GM21423 (cell line): Measurements from ENCODE around the gene UBP1.
"Not testable (repeated sequence)": the region's sequence is repeated elsewhere in the genome, so short reads cannot be mapped to it uniquely, and the experiment has no call there.

ENCODE experiments used
- ATAC-seq: cut with Tn5 transposase; IDR thresholded peaks from one replicate; pipeline ENCODE4 v1.9.1; 2021; ENCODE audit warnings: mild to moderate bottlenecking, moderate library complexity; ENCODE audit not compliant: unreplicated experiment

Gene UBP1, protein sequence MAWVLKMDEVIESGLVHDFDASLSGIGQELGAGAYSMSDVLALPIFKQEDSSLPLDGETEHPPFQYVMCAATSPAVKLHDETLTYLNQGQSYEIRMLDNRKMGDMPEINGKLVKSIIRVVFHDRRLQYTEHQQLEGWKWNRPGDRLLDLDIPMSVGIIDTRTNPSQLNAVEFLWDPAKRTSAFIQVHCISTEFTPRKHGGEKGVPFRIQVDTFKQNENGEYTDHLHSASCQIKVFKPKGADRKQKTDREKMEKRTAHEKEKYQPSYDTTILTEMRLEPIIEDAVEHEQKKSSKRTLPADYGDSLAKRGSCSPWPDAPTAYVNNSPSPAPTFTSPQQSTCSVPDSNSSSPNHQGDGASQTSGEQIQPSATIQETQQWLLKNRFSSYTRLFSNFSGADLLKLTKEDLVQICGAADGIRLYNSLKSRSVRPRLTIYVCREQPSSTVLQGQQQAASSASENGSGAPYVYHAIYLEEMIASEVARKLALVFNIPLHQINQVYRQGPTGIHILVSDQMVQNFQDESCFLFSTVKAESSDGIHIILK

DNA sequence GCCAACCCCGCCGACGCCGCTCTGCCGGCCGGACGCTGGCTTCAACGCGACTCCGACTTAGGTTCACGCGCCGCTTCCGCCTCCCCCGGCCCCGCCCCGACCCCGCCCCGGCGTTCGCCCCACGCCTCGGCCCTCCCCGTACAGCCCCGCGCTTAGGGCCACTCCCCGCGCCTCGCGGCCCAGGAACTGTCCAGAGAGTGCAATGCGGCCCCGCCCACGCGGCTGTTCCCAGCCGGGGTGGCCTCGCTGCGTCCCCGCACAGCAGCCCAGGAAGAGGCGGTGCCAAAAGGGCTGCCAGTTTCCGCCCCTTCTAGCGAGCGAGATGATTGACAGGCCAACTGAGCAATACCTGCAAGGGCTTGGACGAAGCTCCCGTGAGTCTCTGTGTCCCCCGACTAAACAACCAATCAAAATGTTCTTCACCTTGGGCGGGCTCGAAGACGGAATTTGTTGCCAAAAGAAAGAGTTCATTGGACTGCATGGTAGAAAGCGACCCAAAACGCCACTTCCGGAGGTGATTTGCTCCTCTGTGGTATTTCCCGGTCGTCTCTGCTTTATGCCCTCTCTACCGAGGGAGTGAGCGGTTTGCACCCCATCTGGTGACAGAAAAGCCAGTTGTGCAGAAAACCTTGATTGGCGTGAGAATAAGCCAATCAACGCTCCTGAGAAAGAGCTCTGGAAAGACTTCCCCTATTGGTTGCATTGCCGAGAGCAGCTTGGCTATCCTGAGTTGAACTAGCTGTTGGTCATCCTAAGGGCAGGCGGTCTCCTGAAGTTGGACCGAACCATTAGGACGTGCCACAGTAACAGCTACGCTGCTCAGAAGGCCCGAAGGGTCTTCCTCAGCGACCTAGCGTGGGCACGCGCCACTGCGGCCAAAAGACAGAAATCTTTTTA, at the start of gene UBP1:
Gene UBP1, minus strand, starts transcription at position 78 of the 897 bp plus-strand sequence. CDS start 557 bp downstream, outside the sequence.
- peak; percentile 87 for ATAC-seq

DNA sequence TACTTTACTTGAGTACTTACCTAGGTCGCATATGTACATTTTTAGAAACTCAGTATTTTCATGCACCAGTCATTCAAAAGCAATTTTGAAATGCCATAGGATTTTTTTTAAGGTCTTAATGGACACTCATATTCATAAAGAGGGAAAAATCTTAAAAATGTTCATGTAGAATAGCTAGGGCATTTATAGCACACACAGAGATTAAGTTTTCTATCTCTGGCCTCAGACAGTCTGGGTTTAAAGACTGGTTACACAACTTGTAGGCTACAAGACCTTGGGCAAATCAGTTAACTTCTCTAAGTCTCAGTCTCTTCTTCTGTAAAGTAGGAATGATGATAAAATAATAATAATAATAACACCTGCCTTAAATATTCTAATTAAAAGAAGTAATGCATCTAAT, 48.5 kb upstream of the UBP1 start:
- ATAC-seq: no peak

DNA sequence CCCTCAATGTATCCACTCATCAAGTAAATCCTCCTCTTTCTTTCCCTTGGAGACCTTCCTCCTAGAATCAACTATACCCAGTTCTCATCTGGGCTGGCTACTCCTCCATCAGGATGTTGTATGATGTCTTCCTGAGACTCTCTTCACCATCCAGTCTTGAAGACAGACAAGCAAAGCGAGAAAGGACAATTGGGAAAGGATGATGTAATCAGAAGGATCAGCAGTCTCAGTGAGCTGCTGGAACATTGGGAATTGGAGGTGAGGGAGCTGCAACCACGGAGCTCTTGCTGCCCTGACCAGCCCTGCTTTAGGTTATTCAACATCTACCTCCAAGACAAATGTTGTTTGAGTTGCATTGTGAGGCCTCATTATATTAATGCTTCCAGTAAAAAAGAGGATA, 48.0 kb upstream of the UBP1 start:
- no peak for ATAC-seq

DNA sequence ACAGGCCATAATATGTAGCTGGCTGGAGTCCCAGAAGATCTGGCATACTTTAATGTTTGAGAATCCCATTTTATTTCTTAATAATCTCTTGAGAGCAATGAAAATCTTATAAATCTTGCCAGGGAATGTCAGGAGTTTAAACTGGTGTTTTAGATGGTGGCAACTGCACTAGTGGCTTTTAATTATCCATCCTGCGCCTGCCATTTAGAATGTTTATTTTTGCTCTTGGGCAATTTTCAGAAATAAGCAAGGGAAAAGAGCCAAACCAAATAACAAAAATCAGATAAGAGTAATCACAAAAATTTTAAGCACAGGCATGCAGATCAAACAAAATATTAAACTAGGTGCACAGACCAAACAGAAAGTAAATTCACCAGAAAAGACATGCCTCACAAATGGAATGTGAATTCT, 41.9 kb upstream of the UBP1 start:
- ATAC-seq: no peak

DNA sequence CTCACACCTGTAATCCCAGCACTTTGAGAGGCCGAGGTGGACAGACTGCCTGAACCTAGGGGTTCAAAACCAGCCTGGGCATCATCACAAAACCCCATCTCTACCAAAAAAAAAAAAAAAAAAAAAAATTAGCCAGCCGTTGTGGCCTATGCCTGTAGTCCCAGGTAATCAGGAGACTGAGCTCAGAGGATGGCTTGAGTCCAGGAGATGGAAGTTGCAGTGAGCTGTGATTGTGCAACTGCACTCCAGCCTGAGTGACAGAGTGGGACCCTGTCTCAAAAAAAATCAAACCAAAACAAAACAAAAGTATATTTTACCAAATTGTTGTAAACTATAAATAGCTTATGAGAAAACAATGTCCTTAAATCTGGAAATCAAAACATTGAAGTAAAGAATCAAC, 34.7 kb upstream of the UBP1 start:
- no peak for ATAC-seq

DNA sequence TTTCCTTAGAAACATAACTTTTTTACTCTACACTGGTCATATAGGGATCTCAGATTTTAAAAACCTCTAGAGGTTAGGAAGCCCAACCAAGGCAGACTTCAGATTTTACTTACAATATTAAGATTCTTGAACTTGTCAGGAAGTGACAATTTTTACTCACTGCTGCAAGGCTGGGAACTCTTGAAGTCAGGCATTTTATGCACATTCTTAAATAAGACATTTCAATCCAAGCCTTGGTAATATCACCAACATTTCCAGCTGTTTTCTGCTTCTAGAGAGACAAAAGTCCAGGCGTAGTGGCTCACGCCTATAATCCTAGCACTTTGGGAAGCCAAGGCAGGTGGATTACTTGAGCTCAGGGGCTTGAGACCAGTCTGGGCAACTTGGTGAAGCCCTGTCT, 33.6 kb upstream of the UBP1 start:
- ATAC-seq: no peak

DNA sequence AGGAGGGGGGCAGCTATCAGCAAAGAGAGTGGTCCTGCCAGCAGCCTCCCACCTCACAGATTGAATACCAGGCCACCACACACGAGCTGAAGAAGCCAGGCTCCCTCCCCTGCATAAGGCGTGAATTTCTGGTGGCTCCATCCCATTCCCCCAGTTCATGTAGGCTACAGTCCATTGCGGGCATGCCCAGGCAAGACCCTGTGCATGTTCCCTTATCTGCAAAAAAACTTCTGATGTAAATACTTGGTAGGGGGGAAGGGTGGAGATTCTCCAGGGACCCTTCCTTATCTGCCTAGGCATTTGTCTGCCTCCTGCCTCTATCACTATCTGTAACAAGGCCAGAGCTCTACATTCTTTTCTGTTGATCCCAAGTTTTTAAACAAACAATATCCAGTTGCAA, 27.6 kb upstream of the UBP1 start:
- no peak for ATAC-seq

DNA sequence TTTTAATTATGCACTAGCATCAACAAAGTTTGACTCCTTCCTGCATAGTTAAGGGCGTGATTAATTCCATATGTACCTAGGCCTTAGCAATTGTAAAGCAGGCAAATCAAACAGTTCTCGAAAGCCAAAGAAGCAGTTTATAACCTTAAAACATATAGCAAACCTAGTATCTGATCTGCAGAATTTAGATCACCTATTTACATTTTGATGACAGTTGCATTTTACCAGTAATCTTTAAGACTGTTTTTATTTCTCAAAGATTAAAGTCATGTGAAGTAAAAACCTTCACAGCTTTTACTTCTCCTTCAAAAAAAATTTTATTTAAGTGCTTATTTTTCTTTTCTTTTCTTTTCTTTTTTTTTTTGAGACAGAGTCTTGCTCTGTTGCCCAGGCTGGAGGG, 20.9 kb upstream of the UBP1 start:
- no peak for ATAC-seq

DNA sequence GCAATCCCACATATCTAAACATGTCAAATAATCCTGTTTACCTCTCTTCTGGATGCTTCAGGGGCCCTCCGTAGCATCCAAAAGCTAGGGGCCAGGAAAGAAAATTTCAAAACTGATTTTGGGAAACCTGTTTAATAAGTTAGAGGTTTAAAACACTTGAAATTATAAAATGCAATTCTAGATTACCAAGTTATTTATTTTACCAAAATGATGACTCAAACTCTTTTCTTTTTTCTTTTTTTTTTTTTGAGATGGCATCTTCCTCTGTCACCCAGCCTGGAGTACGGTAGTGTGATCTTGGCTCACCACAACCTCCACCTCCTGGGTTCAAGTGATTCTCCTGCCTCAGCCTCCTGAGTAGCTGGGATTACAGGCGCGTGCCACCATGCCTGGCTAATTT, 19.4 kb upstream of the UBP1 start:
- ATAC-seq: not testable (repeated sequence)

DNA sequence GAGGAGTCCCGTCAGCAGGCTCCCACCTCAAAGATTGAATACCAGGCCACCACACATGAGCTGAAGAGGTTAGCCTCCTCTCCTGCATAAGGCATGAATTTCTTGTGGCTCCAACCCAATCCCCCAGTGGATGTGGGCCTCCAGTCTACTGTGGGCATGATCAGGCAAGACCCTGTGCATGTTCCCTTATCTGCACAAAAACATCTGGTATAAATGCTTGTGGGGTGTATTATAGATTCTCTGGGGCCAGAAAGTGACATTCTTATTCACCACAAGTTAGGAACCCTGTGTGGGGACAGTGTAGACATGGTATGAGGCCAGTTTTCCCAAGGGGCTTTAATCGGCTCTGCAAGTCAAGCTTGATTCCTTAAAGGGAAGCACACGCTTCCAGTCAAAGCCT, 18.2 kb upstream of the UBP1 start:
- no peak for ATAC-seq

DNA sequence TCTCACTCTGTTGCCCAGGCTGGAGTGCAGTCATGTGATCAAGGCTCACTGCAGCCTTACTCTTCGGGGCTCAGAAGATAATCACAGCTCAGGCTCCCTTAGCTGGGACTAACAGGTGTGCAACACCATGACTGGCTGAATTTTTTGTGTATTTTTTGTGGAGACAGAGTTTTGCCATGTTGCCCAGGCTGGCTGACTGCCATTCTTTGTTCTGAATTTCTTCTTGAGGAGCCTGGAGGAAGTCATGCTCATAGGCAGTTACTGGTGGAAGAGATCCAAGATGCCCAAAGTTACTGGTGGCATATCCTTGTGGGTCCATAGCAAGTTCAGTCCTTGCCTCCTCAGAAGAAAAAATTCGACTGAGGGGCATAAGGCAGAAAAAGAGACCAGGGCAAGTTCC, 16.6 kb upstream of the UBP1 start:
- no peak for ATAC-seq

DNA sequence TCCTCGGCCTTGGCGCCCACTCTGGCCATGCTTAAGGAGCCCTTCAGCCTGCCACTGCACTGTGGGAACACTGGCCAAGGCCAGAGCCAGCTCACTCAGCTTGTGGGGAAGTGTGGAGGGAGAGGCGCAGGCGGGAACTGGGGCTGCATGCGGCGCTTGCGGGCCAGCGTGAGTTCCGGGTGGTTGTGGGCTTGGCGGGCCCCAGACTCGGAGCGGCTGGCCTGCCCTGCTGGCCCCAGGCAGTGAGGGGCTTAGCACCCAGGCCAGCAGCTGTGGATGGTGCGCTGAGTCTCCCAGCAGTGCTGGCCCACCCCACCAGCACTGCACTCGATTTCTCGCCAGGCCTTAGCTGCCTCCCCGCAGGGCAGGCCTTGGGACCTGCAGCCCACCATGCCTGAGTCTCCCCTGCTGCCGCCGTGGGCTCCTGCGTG, 13.1 kb upstream of the UBP1 start:
- ATAC-seq: no peak

DNA sequence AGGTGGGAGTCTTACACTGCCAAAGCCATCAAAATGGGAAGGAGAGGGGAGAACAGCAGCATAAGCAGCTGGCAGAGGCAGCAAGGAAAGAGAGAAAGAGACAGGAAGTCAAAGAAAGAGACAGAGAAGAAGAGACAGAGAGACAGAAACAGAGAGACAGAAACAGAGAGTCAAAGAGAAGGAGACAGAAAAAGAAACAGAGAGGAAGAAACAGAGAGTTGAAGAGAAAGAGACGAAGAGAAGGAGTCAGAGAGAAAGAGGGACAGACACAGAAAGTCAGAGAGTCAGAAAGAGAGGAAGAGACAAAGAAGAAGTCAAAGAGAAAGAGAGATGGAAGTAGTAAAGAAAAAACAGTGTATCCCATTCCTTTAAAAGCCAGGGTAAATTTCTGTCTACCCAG, 11.8 kb upstream of the UBP1 start:
- not testable (repeated sequence) for ATAC-seq

DNA sequence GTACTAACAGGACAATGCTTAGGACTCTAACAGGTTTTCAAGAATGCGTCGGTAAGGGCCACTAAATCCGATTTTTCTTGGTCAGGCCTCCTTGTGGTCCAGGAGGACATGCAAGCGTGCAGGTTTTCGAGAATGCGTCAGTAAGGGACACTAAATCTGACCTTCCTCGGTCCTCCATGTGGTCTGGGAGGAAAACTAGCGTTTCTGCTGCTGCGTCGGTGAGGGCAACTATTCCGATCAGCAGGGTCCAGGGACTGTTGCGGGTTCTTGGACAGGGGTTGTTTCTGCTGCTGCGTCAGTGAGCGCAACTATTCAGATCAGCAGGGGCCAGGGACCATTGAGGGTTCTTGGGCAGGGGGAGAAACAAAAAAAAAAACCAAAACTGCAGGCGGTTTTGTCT, 7.8 kb upstream of the UBP1 start:
- ATAC-seq: no peak

DNA sequence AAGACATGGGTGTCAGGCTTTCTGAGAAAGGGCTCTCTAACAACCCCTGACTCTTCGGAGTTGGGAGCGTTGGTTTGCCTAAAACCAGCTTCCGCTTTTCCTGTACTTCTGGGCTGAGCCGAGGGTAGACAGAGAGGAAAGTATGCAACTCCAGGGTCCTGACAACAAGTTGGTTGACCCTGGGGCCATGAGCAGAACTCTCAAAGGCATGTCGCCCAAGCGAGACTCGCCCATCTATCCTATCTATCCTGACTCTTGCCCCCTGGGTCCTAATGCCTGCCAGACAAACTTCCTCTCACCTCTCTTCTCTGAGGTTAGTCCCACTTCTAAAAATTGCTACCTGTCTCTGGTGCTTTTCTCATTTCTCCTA, 7.0 kb upstream of the UBP1 start:
- ATAC-seq: not testable (repeated sequence)

DNA sequence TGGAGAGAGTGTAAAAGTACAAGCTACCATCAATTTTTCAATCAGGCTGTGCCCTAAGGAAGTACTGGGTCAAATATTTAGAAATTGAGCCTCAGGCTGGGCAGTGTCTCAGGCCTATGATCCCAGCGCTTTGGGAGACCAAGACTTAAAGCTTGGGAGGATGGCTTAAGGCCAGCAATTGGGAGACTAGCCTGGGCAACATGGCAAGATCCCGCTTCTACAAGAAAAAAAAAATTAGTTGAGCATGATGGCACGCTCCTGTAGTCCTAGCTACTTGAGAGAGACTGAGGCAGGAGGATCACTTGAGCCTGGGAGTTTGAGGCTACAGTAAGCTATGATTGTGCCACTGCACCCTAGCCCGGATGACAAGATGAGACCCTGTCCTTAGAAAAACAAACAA, 2.0 kb upstream of the UBP1 start:
- no peak for ATAC-seq

DNA sequence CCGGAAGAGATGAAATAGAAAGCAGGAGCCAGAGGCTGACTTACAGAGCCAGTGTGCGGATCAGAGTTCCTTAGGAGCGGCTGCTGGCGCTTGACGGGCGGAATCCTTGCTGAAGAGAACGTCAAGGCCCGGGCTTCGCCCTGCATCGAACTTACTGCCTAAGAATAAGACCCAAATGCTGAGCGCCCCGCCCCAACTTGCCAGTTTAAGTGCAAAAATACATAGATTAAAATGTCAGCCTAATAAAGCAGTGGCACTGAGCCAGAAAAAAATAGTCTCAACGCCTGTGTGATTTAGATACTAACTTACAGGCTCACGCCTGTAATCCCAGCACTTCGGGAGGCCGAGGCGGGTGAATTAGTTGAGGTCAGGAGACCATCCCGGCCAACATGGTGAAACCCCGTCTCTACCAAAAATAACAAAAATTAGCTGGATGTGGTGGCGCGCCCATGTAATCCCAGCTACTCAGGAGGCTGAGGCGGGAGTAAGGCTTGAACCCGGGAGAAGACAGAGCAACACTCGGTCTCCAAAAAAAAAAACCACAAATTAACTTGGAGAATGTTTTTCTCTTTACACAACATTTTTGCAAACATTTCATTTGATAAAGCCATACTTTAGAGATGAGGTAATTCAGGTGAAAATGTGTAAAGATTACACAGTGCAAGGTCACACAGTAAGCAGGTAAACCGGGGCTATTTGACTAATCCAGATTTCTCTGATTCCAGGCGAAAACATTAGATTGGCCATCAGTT, 1.2 kb upstream of the UBP1 start:
- ATAC-seq: peak; percentile 3

DNA sequence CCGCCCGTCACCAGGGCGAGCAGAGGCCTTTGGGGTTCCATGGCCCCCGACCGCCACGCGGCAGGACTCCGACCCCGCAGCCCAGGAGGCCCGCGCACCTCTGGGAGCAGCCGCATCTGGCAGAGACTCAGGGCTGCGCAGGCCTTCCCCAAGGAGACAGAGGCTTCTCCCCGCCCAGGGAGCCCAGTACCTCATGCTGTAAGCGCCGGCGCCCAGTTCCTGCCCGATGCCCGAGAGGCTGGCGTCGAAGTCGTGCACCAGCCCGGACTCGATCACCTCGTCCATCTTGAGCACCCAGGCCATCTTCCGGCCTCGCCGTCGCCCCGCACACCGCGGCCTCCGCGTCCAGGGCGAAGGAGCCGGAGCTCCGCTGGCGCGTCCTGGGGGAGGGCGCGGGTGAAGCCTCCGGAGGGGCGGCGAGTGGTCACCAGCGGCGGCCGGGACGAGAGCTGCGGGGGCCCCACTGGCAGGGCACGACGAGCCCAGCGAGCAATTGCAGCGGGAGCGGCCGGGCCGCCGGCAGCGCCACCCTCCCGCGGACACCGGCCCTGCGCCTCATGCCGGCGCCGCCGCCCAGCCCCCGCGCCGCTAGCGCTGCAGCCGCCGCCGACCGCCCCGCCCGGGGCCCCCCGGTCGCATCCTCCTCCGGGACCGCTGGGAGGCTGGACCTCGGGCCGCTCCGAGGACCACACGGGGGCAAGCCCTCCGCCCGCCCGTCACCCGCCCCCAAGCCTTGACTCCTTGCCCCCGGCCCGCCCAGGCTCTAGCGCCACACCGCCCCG, 468 bp downstream of the UBP1 start:
- peak; percentile 21 for ATAC-seq

DNA sequence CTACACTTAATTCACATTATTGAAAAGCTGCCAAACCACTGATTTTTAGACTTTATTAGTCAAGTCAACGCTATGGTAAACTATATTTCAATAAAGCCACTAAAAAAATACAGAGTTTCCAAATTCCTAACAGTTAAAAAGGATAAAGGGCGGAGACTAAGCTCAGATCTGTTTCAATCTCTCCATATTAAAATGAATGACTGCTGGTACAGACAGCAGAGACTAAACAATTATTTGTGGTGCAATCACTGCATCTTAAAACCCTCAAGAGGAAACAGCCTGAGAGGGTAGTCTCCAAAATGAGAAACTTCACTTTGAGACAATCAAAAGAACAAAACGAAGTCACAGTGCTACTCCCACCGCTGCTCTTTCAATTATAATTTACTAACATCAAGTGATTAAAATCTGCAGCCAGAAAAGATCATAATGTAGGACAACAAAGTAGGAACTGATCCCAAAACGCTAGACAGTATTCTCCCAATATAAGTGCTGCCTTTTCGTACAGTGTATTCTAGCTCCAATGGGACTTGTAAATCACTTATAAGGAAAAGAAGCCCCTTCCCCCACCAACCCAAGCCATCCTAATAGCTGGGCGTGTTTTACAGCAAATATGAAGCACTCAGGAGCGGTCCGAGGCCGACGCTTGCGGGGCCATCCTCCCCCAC, 1.2 kb downstream of the UBP1 start:
- no peak for ATAC-seq

DNA sequence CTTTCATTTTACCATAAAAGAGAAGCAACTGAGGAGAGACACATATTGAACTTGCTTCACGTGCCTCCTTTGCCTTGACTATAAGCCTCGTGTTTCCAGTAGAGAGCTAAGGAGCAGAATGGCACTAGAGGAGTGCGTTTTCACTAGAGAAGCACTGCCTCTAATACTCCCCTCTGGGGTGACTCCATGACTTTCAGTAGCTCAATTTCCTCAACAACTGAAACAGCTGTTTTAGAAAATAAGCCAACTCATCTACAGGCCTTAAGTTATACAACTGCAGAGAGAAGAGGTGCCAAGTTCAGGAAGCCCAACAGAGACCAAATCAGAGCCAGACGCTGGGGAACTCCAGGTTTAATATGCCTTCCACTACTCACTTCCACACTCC, 1.9 kb downstream of the UBP1 start:
- ATAC-seq: no peak
